ENCODE results near the gene ENOX2. TPM values are rescaled to one million over a fixed set of nuclear protein-coding genes. Genes with fewer than 3 reads are reported as not detected.
"Not testable (repeated sequence)": the region's sequence is repeated elsewhere in the genome, so short reads cannot be mapped to it uniquely, and the experiment has no call there.

Gene ENOX2
- total RNA-seq, 1 donor from 2014 or later = 12.9 TPM

DNA sequence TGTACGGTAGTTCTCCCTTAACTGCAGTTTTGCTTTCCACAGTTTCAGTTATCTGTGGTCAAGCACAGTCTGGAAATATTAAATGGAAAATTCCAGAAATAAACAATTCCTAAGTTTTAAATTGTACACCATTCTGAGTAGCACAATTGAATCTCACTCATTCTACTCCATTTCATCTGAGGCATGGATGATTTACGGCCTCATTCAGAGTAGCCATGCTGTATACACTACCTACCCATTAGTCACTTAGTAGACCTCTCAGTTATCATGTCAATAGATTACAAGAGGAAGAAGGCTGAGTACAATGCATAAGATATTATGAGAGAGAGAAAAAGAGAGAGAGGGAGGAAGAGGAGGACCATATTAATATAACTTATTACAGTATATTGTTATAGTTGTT lies 77.5 kb downstream of the ENOX2 start:
- DNase-seq = no peak

DNA sequence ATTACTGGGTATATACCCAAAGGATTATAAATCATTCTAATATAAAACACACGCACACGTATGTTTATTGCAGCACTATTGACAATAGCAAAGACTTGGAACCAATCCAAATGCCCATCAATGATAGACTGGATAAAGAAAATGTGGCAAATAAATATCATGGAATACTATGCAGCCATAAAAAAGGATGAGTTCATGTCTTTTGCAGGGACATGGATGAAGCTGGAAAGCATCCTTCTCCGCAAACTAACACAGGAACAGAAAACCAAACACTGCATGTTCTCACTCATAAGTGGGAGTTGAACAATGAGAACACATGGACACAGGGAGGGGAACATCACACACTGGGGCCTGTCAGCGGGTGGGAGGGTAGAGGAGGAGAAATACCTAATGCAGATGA lies 83.6 kb downstream of the ENOX2 start:
- not testable (repeated sequence) for DNase-seq

DNA sequence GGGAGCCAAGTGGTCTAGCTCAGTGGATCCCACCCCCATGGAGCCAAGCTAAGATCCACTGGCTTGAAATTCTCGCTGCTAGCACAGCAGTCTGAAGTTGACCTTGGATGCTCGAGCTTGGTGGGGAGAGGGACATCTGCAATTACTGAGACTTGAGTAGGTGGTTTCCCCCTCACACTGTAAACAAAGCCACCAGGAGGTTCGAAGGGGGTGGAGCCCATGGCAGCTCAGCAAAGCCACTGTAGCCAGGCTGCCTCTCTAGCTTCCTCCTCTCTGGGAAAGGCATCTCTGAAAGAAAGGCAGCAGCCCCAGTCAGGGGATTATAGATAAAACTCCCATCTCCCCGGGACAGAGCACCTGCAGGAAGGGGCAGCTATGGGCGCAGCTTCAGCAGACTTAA lies 89.1 kb downstream of the ENOX2 start:
- DNase-seq = not testable (repeated sequence)

DNA sequence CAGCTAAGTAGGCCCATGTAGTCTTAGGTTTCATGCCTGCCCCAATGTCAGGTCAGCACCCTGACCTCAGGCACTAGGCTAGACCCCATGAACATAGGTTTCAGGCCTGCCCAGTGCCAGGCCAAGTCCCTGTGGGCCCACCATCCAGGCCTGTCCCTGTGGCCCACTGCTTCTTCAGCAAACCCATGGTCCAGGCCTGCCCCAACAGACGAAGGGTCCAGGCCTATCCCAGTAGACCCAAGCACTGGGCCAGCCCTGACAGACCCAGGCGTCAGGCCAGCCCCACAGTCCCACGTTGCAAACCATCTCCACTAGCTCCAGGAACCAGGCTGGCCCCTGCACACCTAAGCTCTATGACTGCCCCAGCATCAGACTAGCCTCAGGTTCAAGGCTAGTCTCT lies 92.4 kb downstream of the ENOX2 start:
- no peak for DNase-seq

DNA sequence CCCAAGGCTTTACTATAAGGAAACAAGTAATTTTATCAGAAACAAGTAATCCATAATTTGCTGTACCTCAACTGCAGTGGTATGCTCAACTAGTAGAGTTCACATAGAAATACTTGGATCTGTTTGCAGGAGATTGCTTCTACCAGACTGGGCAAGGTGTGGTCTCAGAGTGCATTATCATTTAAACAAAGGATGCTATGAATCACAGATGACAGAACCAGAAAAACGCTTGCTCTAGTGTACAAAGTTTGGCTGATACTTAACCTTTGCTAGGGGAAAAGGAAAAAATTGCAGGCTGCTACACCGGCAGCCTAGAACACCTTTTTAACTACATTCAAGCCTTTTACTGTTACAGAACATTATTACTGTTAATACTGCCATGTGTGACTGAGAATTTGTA lies 97.1 kb downstream of the ENOX2 start:
- no peak for DNase-seq

DNA sequence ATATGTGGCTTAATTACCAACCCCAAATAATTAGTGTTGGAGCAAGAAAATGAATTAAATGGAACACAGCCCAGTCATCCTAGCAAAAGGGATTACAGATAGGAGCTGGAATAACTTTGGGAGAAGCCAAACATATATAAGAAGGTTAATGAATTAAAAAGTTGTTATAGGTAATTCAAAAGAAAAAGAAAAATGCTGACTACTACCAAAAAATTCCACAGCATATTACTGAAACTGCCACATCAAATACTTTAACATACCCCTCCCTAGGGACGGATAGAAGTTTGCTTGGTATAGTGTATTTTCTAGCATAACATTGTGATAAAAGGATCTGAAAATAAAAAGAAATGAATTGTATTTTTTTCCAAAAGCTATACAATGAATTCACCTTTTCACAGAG lies 99.5 kb downstream of the ENOX2 start:
- no peak for DNase-seq

DNA sequence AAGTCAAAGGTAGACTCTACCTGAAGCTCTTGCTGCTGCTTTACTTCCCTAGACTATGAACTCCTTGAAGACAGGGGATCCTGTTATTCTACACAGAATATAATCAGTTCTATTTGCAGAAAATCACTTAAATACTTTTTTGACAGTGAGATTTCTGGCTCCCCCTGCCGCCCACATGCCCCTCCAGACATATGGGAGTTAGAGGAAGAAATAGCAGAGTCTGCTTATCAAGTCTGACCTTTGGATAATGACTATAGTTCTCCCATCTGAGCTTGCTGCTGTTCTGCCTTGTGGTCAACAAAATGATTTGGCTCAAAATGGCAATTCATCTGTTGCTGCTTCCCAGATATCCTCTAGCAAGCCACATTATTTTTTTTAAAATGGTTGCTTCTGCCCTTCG lies 101.1 kb downstream of the ENOX2 start:
- no peak for DNase-seq

DNA sequence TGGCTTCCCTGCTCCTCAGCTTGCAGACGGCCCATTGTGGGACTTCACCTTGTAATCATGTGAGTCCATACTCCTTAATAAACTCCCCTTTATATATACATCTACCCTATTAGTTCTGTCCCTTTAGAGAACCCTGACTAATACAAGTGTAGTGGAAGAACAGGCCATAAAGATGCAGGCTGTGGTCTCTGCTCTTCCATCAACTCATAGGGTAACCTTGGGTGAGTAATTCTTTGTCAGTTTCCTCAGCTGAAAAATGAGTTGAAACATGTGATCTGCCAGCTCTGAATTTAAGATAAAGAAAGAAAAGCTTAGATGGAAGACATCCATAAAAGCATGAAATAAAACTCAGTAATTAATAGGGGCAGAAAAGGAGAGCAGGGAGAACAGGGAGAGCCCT lies 103.6 kb downstream of the ENOX2 start:
- DNase-seq = peak; percentile 21

DNA sequence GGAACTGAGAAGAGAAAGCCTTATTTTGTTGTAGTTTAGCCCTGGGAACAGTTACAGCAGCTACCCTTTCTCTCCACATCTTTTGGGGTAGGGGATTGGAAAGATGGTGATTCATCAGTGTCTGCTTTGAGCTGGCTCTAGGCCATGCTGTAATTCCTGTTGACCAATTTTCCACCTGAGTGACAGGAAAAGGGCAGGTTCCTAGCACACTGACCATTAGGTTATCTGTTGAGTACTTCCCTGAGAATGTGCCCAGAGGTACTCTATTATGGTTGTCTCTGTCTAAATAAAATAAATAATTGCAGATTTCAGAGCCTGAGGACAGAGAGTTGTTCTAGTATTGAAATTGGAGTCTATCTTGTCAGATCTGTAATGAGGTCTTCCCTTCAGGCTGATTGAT lies 109.0 kb downstream of the ENOX2 start:
- peak; percentile 13 for DNase-seq

DNA sequence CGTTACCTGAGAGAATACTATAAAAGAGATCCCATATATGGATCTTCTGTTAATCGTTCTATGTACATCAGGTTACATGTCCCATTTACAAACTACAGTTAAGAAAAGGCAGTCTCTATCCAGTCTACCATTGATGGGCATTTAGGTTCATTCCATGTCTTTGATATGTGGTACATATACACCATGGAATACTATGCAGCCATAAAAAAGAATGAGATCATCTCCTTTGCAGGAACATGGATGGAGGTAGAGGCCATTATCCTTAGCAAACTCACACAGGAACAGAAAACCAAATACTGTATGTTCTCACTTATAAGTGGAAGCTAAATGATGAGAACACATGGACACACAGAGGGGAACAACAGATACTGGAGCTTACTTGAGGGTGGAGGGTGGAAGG lies 111.1 kb downstream of the ENOX2 start:
- DNase-seq = not testable (repeated sequence)

DNA sequence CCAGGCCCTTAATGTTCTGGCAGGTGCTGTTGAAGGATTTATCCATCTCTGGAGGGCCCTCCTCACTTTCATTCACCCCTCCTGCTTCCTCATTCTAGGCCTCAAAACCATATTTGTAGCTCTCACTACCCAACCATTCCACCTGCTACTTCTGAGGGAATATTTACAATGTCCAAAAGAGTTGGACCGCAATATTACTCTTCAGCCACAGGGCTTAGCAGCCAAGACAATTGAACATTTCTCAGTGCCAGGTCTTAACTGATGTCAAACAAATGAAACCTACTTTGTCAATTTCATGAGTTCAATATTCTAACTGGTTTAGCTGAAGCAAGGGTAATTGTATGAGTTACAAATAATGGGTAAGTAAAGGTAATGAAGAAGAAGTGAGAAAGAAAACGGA lies 113.2 kb downstream of the ENOX2 start:
- no peak for DNase-seq

DNA sequence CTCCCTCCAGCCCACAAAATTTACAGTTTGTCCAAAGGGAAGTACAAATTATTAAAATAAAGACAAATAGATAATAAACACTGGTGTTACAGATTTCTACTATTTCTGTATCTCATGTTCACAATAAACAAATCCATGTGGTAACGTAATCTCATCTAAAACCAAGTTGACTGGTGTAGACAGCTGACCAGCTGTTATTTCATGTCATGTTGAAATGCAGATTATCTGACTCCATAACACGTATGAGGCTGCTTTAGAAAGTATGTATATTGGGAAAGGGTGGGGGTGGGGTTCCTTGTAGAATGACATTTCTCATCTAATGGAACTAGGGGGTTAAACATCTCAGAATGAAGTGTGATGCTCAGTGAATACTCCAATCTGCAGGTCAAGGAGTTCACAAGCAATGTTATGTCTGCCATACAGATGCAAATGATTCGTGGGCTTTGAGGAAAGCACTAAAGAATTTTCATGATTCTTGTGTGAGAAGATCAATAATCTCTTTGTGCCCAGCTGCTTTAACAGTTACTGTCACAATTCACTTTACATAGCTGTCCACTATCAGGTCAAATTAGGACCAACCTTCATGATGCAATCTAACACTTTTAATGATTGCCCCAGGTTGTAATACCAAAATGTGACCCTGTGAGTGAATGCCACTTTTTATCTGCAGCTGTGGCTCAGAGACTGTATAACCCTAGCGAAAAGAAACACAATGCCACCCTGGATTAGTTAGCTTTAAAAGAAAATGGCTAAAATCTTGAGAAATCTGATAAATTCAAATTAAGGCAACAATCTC lies 114.0 kb downstream of the ENOX2 start:
- DNase-seq = no peak

DNA sequence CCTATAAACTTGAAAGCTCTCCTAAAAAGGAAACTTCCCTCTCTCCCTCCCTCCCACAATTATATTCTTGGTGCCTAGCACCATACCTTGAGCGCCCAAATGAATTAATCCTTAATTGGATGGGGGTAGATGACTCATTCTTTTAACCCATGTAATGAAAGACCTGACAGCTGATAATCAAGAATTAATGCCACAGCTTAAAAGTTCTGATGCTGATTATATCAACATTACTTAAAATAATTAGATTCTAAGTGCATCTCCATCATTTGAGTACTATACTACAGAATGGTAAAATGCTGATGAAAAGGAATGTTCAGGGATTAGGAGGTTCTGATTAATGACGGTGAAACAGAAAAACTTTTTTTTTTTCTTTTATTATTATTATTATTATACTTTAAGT lies 117.0 kb downstream of the ENOX2 start:
- no peak for DNase-seq

DNA sequence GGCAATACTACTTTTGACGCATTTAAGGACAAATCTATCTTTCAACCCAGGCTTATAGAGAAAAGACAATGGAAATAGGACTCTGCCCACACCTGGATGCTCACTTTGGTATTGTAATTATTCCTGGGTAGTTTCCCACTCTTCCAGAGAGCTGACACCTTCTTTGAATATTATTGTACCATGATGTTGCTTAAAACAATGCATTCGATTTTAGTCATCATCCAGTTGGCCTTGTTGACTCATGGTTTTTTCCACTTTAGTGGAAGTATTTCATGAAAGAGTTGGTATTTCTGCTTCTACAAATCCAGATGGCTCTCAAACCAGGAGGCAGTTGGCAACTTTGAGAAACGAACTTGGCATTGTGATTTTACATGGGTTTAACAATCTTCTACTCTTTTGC lies 124.2 kb downstream of the ENOX2 start:
- DNase-seq = peak; percentile 1

DNA sequence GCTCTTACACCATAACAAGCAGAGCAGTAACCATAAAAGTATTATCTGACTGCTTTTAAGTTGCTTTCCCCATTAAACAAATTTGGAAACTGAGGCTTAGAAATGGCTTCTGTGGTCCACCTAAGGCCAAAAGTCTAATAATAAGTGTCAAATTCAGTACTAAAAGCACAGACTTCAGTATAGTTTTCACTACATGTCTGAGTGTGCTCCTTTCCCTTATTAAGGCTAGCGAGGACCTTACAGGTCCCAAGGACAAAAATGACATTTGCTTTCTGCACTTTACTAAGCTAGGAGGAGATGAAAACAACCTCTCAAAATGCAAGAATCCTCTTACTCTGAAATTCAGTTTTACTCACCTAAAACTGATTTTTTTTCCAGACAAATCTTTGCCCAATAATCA lies 127.2 kb downstream of the ENOX2 start:
- no peak for DNase-seq

DNA sequence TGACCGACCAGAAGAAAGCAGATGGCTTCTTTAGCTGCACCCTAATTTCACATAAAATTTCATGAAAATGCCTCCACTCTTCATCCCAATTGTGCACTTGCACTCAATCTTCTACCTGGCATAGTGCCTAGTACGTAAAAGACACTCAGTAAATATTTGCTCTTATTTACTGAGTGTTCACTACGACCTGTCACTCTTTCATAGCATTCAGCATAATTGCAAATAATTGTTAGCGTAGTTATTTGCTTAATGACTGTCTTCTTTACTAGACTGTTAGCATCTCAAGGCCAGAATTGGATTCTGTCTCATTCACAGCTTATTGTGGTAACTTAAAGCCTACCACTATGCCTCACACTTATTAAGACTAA lies 130.2 kb downstream of the ENOX2 start:
- no peak for DNase-seq

DNA sequence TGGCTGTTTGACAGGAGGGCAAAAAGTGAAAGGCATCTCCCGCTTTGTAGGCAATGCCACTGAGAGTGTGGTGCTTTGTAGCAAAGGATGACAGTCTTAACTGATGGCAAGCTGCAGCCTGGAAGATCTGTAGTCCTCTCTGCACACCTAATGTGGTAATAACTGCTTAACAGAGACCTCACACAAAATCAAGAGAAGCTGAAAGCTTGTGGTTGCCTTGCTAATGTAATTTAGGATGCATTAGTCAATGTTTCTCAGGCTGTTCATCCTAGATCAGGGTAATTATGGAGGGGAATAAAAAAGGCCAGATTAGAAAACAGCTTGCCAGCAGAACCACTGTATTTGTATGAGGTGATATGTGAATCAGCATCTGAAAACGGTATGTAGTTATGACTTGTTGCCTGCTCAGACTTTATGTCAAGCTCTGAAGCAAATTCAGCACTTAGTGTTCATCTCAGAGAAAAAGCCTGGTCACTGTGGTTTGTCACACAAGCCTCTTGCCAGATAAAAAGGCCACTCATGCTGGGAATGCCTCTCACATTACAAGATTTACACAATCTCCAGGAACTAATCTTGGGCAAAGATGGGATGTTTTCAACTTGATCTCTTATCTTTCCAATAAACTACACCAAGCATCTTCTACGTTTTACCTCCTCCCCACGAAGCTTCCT lies 130.8 kb downstream of the ENOX2 start:
- no peak for DNase-seq

DNA sequence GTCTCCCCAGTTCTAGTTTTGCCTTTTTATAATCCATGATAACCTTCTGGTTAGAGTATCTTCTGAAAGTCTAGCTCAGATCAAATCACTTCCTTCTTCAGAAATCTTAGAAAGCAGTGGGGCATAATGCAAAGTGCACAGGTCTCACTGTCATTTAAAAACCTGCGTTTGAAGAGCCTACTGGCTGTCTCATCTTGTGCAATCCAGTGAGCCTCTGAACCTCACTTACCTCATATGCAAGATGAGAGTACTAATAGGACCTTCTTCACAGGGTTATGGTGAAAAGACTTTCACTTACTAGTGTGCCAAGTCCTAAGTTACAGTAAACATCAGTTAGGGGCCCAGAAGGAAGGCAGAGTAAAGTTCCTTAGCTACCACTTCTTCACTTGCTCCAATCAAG lies 131.4 kb downstream of the ENOX2 start:
- DNase-seq = no peak

DNA sequence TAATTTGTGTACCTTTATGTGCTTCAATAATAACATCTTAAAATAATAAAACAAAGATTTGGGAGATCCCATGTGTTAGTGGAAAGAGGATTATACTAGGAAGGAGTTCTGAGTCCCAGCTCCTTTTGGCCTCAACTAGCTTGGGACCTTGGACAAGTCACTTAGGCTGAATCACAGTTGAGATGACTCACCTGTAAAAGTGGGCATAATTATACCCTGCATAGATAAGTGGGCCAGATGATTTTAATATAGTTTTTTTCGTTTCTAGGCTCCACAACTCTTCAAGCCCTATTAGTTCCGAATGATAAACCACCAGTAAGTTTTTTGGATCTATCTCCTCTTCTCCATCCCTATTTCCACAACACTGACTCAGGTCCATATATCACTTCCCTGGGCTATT lies 131.8 kb downstream of the ENOX2 start:
- DNase-seq = peak; percentile 4

DNA sequence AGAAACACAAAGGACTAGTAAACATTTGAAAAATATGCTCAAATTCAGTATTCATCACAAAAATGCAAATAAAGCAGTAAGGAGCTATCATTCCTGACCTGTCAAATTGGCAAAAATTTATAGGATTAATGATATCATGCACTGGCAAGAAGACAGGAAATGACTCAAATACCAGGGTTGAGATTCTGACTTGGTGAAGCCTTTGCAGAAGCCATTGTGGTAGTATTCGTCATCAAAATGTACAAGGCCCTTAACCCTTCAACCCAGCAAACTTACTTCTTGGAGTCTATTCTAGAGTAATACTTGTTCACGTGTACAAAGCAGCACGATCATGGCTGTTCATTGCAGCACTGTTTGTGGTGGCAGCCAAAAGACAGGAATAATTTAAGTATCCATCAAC lies 132.4 kb downstream of the ENOX2 start:
- peak; percentile 72 for DNase-seq

DNA sequence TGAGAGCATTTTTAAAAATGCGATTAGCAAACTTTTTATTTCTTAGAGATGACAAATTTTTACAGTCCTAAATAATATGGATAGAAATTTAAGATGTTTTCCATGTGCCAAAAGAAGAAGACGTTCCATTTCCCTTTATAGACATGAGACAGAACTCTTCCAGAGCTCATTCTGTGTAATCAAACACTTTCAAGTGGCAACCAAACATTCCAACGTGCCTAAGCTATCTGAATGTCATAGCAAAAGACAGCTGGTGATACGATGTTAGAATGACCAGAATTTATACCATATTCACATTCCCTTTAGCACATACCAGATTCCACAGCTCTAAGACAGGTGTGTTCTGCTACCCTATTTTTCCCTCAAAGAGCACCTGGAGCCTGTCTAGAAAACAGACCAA lies 133.2 kb downstream of the ENOX2 start:
- DNase-seq = no peak

DNA sequence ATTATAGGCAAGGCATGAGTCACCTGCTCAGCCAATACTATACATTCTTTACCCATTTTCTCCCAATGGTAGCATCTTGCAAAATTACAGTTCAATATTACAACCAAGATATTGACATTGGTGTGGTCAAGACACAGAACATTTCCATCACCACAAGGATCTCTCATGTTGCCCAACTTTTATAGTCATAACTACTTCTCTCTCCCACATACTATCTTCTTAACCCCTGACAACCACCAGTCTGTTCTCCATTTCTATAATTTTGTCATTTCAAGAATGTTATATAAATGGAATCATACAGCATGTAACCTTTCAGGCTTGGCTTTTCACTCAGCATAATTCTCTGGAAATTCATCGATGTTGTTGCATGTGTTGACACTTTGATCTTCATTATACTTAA lies 144.9 kb downstream of the ENOX2 start:
- no peak for DNase-seq

DNA sequence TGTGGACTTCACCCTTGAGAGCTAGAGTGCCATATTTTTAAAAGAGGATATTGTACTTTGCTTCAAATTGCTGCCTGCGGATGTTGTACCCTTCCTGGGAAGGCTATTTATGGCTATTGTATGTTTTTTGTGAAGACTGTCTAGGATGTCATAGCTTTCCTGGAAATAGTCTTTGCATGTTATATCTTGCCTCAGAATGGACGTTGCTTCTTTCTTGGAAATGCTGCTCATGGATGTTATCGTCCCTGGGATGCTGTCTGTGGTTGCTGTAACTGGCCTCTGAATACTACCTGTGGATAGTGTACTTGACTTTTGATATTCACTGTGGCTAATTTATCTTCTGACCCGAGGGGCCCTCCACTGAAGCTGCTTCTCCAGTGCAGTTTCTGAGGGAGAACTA lies 146.8 kb downstream of the ENOX2 start:
- DNase-seq = no peak

DNA sequence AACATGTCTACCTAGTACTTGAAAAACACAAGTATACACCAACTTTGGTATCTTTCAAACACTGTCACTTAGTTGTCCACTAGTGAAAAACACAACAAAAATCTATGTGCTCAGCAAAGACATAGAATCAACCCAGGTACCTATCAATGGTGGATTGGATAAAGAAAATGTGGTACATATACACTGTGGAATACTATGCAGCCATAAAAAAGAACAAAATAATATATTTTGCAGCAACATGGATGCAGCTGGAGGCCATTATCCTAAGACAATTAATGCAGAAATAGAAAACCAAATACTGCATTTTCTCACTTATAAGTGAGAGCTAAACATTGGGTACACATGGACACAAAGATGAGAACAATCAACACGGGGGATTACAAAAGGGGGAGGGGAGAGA lies 148.7 kb downstream of the ENOX2 start:
- no peak for DNase-seq

Data from dermis blood vessel endothelial cell (primary cell).